Measurements from ENCODE around the gene ZNF24. TPM values are rescaled to one million over a fixed set of nuclear protein-coding genes. Genes with fewer than 3 reads are reported as not detected.

ZNF24 gene
- polyA plus RNA-seq, 1 donor = 48.7 TPM

GRCh38 chr18:35355140-35355618 lies 11.0 kb upstream of the ZNF24 start:
- no peak overlapping the region for H3K27ac ChIP-seq (ENCODE audit: low read length)

GRCh38 chr18:35352778-35353177 lies 8.6 kb upstream of the ZNF24 start:
- Histone ChIP-seq H3K4me1 (ENCODE audit: control insufficient read depth, insufficient read depth, low read length) (no peaks in the 10 kb centered on the region), H3K27ac (ENCODE audit: low read length) (no peak overlapping the region), H3K9me3 (ENCODE audit: control insufficient read depth, low read depth, low read length) (peaks cover 6% of the 10 kb centered on the region), H3K36me3 (ENCODE audit: control insufficient read depth, insufficient read depth, low read length) (no peaks in the 10 kb centered on the region), H3K27me3 (ENCODE audit: control insufficient read depth, insufficient read depth, low read length) (no peaks in the 10 kb centered on the region), H3K4me3 (ENCODE audit: low read length) (no peak overlapping the region)
- no peak for DNase-seq

More at GRCh38 chr18:35355140-35355618, 11.0 kb upstream of the ZNF24 start:
- Histone ChIP-seq H3K9me3 (ENCODE audit: control insufficient read depth, low read depth, low read length) (peaks cover 6% of the 10 kb centered on the region), H3K4me1 (ENCODE audit: control insufficient read depth, insufficient read depth, low read length) (no peaks in the 10 kb centered on the region), H3K4me3 (ENCODE audit: low read length) (no peak overlapping the region), H3K36me3 (ENCODE audit: control insufficient read depth, insufficient read depth, low read length) (no peaks in the 10 kb centered on the region), H3K27me3 (ENCODE audit: control insufficient read depth, insufficient read depth, low read length) (no peaks in the 10 kb centered on the region)
- no CpG with 5 or more reads among the region's 4 CpGs for WGBS (ENCODE audit: insufficient coverage, low lambda C conversion rate)
- peak; percentile 54 to 60 for DNase-seq

GRCh38 chr18:35352283-35352682 lies 8.1 kb upstream of the ZNF24 start:
- Histone ChIP-seq H3K27me3 (ENCODE audit: control insufficient read depth, insufficient read depth, low read length) (no peaks in the 10 kb centered on the region), H3K27ac (ENCODE audit: low read length) (no peak overlapping the region), H3K4me1 (ENCODE audit: control insufficient read depth, insufficient read depth, low read length) (no peaks in the 10 kb centered on the region), H3K9me3 (ENCODE audit: control insufficient read depth, low read depth, low read length) (peaks cover 6% of the 10 kb centered on the region), H3K4me3 (ENCODE audit: low read length) (no peak overlapping the region), H3K36me3 (ENCODE audit: control insufficient read depth, insufficient read depth, low read length) (no peaks in the 10 kb centered on the region)
- no CpG with 5 or more reads among the region's 2 CpGs for WGBS (ENCODE audit: insufficient coverage, low lambda C conversion rate)
- no peak for DNase-seq

- H3K27ac ChIP-seq (ENCODE audit: low read length) = no peak overlapping the region
- H3K9me3 ChIP-seq (ENCODE audit: control insufficient read depth, low read depth, low read length) = peaks cover 6% of the 10 kb centered on the region
- H3K4me3 ChIP-seq (ENCODE audit: low read length) = no peak overlapping the region
- WGBS (ENCODE audit: insufficient coverage, low lambda C conversion rate) = no CpG with 5 or more reads among the region's 3 CpGs
- H3K36me3 ChIP-seq (ENCODE audit: control insufficient read depth, insufficient read depth, low read length) = no peaks in the 10 kb centered on the region
- H3K27me3 ChIP-seq (ENCODE audit: control insufficient read depth, insufficient read depth, low read length) = no peaks in the 10 kb centered on the region
- peaks cover 9% of the 10 kb centered on the region for H3K4me1 ChIP-seq (ENCODE audit: control insufficient read depth, insufficient read depth, low read length)
- DNase-seq = no peak
These were observed 3.8 kb upstream of the ZNF24 start for GRCh38 chr18:35348001-35348400.

- Histone ChIP-seq H3K4me1 (ENCODE audit: control insufficient read depth, insufficient read depth, low read length) (peaks cover 9% of the 10 kb centered on the region), H3K9me3 (ENCODE audit: control insufficient read depth, low read depth, low read length) (no peaks in the 10 kb centered on the region), H3K27ac (ENCODE audit: low read length) (no peak overlapping the region), H3K36me3 (ENCODE audit: control insufficient read depth, insufficient read depth, low read length) (peaks cover 2% of the 10 kb centered on the region), H3K4me3 (ENCODE audit: low read length) (no peak overlapping the region), H3K27me3 (ENCODE audit: control insufficient read depth, insufficient read depth, low read length) (no peaks in the 10 kb centered on the region)
- no peak for DNase-seq
- no CpG with 5 or more reads among the region's 1 CpG for WGBS (ENCODE audit: insufficient coverage, low lambda C conversion rate)
These were observed 1.7 kb upstream of the ZNF24 start for GRCh38 chr18:35345950-35346349.

GRCh38 chr18:35345460-35345921 lies 1.3 kb upstream of the ZNF24 start:
- Histone ChIP-seq H3K9me3 (ENCODE audit: control insufficient read depth, low read depth, low read length) (no peaks in the 10 kb centered on the region), H3K27ac (ENCODE audit: low read length) (peak overlapping the region; percentile 18), H3K36me3 (ENCODE audit: control insufficient read depth, insufficient read depth, low read length) (peaks cover 3% of the 10 kb centered on the region), H3K27me3 (ENCODE audit: control insufficient read depth, insufficient read depth, low read length) (no peaks in the 10 kb centered on the region), H3K4me3 (ENCODE audit: low read length) (no peak overlapping the region), H3K4me1 (ENCODE audit: control insufficient read depth, insufficient read depth, low read length) (peaks cover 9% of the 10 kb centered on the region)
- 40% methylated on average over 1 of the region's 6 CpGs for WGBS (ENCODE audit: insufficient coverage, low lambda C conversion rate)
- peak in 1 of 2 donors; percentile 38 for DNase-seq

GRCh38 chr18:35344736-35345459 lies 678 bp upstream of the ZNF24 start:
- WGBS (ENCODE audit: insufficient coverage, low lambda C conversion rate) = 76% methylated on average over 2 of the region's 12 CpGs
- H3K4me3 ChIP-seq (ENCODE audit: low read length) = peak overlapping the region; percentile 93
- H3K27ac ChIP-seq (ENCODE audit: low read length) = peak overlapping the region; percentile 94
- peaks cover 9% of the 10 kb centered on the region for H3K4me1 ChIP-seq (ENCODE audit: control insufficient read depth, insufficient read depth, low read length)
- H3K27me3 ChIP-seq (ENCODE audit: control insufficient read depth, insufficient read depth, low read length) = no peaks in the 10 kb centered on the region
- peaks cover 9% of the 10 kb centered on the region for H3K36me3 ChIP-seq (ENCODE audit: control insufficient read depth, insufficient read depth, low read length)
- no peaks in the 10 kb centered on the region for H3K9me3 ChIP-seq (ENCODE audit: control insufficient read depth, low read depth, low read length)
- DNase-seq = peak in 1 of 2 donors; percentile 16

- H3K27ac ChIP-seq (ENCODE audit: low read length) = peak overlapping the region; percentile 94
- H3K36me3 ChIP-seq (ENCODE audit: control insufficient read depth, insufficient read depth, low read length) = peaks cover 21% of the 10 kb centered on the region
- no peaks in the 10 kb centered on the region for H3K27me3 ChIP-seq (ENCODE audit: control insufficient read depth, insufficient read depth, low read length)
- H3K4me1 ChIP-seq (ENCODE audit: control insufficient read depth, insufficient read depth, low read length) = peaks cover 9% of the 10 kb centered on the region
- H3K9me3 ChIP-seq (ENCODE audit: control insufficient read depth, low read depth, low read length) = no peaks in the 10 kb centered on the region
- H3K4me3 ChIP-seq (ENCODE audit: low read length) = peak overlapping the region; percentile 93
- no peak for DNase-seq
- 0% methylated on average over 1 of the region's 15 CpGs for WGBS (ENCODE audit: insufficient coverage, low lambda C conversion rate)
These were observed 708 bp downstream of the ZNF24 start for GRCh38 chr18:35343488-35343935.

- H3K36me3 ChIP-seq (ENCODE audit: control insufficient read depth, insufficient read depth, low read length) = peaks cover 60% of the 10 kb centered on the region
- DNase-seq = no peak
- H3K4me3 ChIP-seq (ENCODE audit: low read length) = no peak overlapping the region
- no peaks in the 10 kb centered on the region for H3K9me3 ChIP-seq (ENCODE audit: control insufficient read depth, low read depth, low read length)
- H3K27me3 ChIP-seq (ENCODE audit: control insufficient read depth, insufficient read depth, low read length) = no peaks in the 10 kb centered on the region
- 100% methylated on average over 1 of the region's 5 CpGs for WGBS (ENCODE audit: insufficient coverage, low lambda C conversion rate)
- H3K27ac ChIP-seq (ENCODE audit: low read length) = no peak overlapping the region
- H3K4me1 ChIP-seq (ENCODE audit: control insufficient read depth, insufficient read depth, low read length) = no peaks in the 10 kb centered on the region
These were observed 6.9 kb downstream of the ZNF24 start for GRCh38 chr18:35337286-35337685.

- peaks cover 61% of the 10 kb centered on the region for H3K36me3 ChIP-seq (ENCODE audit: control insufficient read depth, insufficient read depth, low read length)
- H3K27ac ChIP-seq (ENCODE audit: low read length) = no peak overlapping the region
- no peaks in the 10 kb centered on the region for H3K27me3 ChIP-seq (ENCODE audit: control insufficient read depth, insufficient read depth, low read length)
- H3K9me3 ChIP-seq (ENCODE audit: control insufficient read depth, low read depth, low read length) = no peaks in the 10 kb centered on the region
- no peaks in the 10 kb centered on the region for H3K4me1 ChIP-seq (ENCODE audit: control insufficient read depth, insufficient read depth, low read length)
- no CpG with 5 or more reads among the region's 4 CpGs for WGBS (ENCODE audit: insufficient coverage, low lambda C conversion rate)
- no peak overlapping the region for H3K4me3 ChIP-seq (ENCODE audit: low read length)
- DNase-seq = no peak
These were observed 8.4 kb downstream of the ZNF24 start for GRCh38 chr18:35335866-35336265.

- Histone ChIP-seq H3K36me3 (ENCODE audit: control insufficient read depth, insufficient read depth, low read length) (peaks cover 54% of the 10 kb centered on the region), H3K27ac (ENCODE audit: low read length) (no peak overlapping the region), H3K27me3 (ENCODE audit: control insufficient read depth, insufficient read depth, low read length) (no peaks in the 10 kb centered on the region), H3K9me3 (ENCODE audit: control insufficient read depth, low read depth, low read length) (no peaks in the 10 kb centered on the region), H3K4me3 (ENCODE audit: low read length) (no peak overlapping the region), H3K4me1 (ENCODE audit: control insufficient read depth, insufficient read depth, low read length) (no peaks in the 10 kb centered on the region)
- DNase-seq = no peak
- 100% methylated on average over 1 of the region's 3 CpGs for WGBS (ENCODE audit: insufficient coverage, low lambda C conversion rate)
These were observed 9.4 kb downstream of the ZNF24 start for GRCh38 chr18:35334821-35335220.
